ENCODE data around the gene MRPL55.

MRPL55 gene

DNA sequence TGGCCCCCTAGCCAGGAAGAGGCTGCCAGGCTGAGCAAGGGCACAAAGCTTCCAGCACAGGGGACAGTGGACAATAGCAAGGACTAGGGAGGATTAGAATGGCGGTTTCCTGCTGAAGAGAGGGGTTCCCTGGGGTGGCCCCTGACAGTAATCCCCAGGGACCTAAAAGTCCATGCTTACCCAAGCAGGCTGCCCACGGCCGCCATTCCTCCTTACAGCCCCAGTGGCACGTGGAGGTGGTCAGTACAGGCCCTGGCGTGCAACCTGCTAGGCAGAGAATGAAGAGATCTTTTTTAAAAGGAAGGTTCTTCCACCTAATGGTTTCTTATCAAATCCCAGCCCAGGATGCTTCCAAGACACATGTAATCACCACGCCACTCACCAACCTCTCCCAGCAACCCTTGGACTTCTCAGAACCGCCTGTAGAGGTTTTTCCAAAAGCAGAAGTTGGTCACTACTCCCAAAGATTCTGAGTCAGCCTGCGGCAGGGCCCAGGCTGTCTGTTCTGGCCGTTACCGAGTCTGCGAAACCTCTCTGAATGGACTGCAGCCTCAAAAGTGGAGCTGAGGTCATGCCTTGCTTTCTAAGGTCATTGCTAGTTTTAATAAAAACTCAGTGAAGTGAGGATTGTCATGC lies 926 bp downstream of the MRPL55 start:
- Histone ChIP-seq H3K36me3 (ENCODE audit: control insufficient read depth, insufficient read depth, low read length) (peaks cover 12% of the 10 kb centered on the region), H3K4me1 (ENCODE audit: control insufficient read depth, insufficient read depth, low read length) (no peaks in the 10 kb centered on the region), H3K27ac (ENCODE audit: low read length) (no peak overlapping the region), H3K27me3 (ENCODE audit: control insufficient read depth, insufficient read depth, low read length) (no peaks in the 10 kb centered on the region), H3K9me3 (ENCODE audit: control insufficient read depth, insufficient read depth, low read length) (no peaks in the 10 kb centered on the region), H3K4me3 (ENCODE audit: low read length) (peak overlapping the region; percentile 48; the same call in 1 of the 2 replicates)
- WGBS (ENCODE audit: insufficient coverage, insufficient read length), result no CpG with 5 or more reads among the region's 11 CpGs
- no peak for DNase-seq (ENCODE audit: low read depth, low spot score)

DNA sequence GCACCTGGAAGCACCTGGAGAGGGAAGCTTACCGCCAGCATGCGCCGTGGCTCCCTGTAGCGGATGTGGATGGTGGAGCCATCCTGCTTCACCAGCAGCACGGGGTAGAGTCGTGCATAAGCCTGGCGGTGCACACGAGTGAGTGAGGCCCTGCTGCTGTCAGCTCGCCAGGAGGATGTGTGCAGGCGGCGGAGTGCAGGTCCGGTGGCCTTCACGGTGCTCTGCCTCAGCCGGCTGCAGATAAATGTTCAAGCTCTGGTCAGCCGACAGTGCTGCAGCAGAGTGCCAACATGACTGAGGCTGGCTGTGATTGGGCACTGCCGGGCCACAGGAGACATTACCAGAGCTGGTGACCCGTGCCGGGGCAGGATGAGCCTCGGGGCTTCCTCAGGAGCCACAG lies 1.5 kb downstream of the MRPL55 start:
- Histone ChIP-seq H3K27me3 (ENCODE audit: control insufficient read depth, insufficient read depth, low read length) (no peaks in the 10 kb centered on the region), H3K27ac (ENCODE audit: low read length) (no peak overlapping the region), H3K9me3 (ENCODE audit: control insufficient read depth, insufficient read depth, low read length) (no peaks in the 10 kb centered on the region), H3K36me3 (ENCODE audit: control insufficient read depth, insufficient read depth, low read length) (peaks cover 12% of the 10 kb centered on the region), H3K4me3 (ENCODE audit: low read length) (no peak overlapping the region), H3K4me1 (ENCODE audit: control insufficient read depth, insufficient read depth, low read length) (no peaks in the 10 kb centered on the region)
- no peak for DNase-seq (ENCODE audit: low read depth, low spot score)
- WGBS (ENCODE audit: insufficient coverage, insufficient read length), result no CpG with 5 or more reads among the region's 19 CpGs

DNA sequence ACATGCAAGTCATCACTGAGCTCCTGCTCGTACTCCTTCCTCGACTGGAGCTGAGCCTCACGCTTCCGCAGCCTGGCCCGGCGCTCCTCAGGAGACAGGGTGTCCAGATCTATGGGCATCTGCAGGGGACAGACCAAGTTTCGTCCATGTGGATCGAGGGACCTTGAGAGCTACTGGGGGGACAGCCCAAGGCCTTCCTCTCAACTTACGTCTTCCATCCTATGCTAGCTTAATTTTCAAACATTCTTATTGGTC lies 2.4 kb downstream of the MRPL55 start:
- Histone ChIP-seq H3K36me3 (ENCODE audit: control insufficient read depth, insufficient read depth, low read length) (peaks cover 12% of the 10 kb centered on the region), H3K9me3 (ENCODE audit: control insufficient read depth, insufficient read depth, low read length) (no peaks in the 10 kb centered on the region), H3K4me3 (ENCODE audit: low read length) (no peak overlapping the region), H3K27me3 (ENCODE audit: control insufficient read depth, insufficient read depth, low read length) (no peaks in the 10 kb centered on the region), H3K27ac (ENCODE audit: low read length) (no peak overlapping the region), H3K4me1 (ENCODE audit: control insufficient read depth, insufficient read depth, low read length) (no peaks in the 10 kb centered on the region)
- WGBS (ENCODE audit: insufficient coverage, insufficient read length), result no CpG with 5 or more reads among the region's 9 CpGs
- no peak for DNase-seq (ENCODE audit: low read depth, low spot score)

DNA sequence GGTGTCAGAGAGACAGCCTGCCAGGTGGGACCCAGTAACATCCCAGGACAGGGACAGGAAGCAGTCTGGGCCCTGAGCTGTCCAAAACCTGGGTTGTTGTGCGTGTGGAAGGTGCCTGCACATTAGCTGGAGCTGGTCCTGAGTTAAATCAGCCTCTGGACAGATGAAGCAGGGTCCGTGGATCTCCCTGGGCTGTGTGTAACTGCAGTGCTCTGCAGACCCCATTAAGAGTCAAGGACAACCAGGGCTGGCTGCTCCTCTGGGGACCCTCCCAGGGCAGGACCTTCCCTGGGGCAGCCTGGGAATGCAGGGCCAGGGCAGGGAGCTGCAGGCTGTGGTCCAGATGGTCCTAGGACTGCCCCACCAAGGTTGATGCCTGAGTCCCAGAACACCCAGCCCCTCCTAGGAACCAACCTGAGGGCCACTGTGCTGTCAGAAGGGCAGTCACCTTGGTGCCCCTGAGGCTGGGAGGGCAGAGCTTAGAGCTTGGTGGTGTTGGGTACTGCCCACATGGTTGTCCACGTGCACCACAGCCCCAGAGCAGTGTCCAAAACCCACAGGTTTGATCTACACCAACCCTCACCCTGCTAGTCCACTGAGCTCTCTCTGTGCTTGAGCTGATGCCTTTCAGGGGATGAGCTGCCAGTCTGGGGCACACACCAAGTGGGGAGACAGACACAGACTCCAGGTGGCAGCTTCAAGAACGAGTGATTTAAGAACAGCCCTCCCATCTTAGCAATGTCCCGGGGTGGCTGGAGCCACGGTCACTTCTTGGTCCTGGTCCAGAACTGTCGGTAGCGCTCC lies 2.9 kb downstream of the MRPL55 start:
- no peak overlapping the region for H3K27ac ChIP-seq (ENCODE audit: low read length)
- no peaks in the 10 kb centered on the region for H3K4me1 ChIP-seq (ENCODE audit: control insufficient read depth, insufficient read depth, low read length)
- no peaks in the 10 kb centered on the region for H3K27me3 ChIP-seq (ENCODE audit: control insufficient read depth, insufficient read depth, low read length)
- no CpG with 5 or more reads among the region's 8 CpGs for WGBS (ENCODE audit: insufficient coverage, insufficient read length)
- H3K9me3 ChIP-seq (ENCODE audit: control insufficient read depth, insufficient read depth, low read length), result no peaks in the 10 kb centered on the region
- peaks cover 12% of the 10 kb centered on the region for H3K36me3 ChIP-seq (ENCODE audit: control insufficient read depth, insufficient read depth, low read length)
- H3K4me3 ChIP-seq (ENCODE audit: low read length), result no peak overlapping the region
- DNase-seq (ENCODE audit: low read depth, low spot score), result no peak

DNA sequence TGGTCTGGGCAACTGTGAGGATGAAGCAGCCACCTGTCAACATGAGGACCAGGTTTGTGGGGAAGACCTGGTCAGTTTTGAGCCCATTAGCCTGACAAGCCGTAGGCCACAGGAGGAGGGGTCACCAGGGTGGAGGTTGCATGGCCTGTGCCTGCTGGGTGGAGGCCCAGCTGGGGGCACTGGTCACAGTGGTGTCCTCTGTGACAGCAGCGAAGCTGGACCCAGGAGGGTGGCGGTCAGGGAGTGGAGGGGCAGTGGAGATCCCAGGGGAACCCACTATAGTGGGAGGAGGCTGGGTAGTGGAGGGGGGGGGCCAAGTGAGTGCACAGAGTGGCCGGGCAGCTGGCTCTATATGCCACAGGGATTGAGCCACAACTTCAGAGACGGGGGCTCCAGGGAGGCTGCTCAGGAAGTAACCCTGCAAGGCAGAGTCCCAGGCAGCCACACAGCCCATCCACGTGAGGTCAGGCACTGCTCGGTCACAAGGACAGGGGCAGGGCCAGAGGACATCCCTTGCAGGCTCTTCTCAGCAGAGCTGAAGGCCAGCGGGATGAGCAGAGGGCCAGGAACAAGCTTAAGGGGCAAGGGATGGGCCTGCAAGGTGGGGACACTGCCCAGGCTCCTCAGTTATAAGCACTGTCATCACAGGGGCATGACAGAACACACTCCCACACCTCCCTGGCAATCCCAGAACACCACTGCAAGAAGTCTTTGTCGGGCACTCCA lies 3.7 kb downstream of the MRPL55 start:
- peaks cover 17% of the 10 kb centered on the region for H3K36me3 ChIP-seq (ENCODE audit: control insufficient read depth, insufficient read depth, low read length)
- DNase-seq (ENCODE audit: low read depth, low spot score), result no peak
- H3K27ac ChIP-seq (ENCODE audit: low read length), result no peak overlapping the region
- no peak overlapping the region for H3K4me3 ChIP-seq (ENCODE audit: low read length)
- WGBS (ENCODE audit: insufficient coverage, insufficient read length), result no CpG with 5 or more reads among the region's 9 CpGs
- H3K27me3 ChIP-seq (ENCODE audit: control insufficient read depth, insufficient read depth, low read length), result no peaks in the 10 kb centered on the region
- no peaks in the 10 kb centered on the region for H3K9me3 ChIP-seq (ENCODE audit: control insufficient read depth, insufficient read depth, low read length)
- H3K4me1 ChIP-seq (ENCODE audit: control insufficient read depth, insufficient read depth, low read length), result no peaks in the 10 kb centered on the region

DNA sequence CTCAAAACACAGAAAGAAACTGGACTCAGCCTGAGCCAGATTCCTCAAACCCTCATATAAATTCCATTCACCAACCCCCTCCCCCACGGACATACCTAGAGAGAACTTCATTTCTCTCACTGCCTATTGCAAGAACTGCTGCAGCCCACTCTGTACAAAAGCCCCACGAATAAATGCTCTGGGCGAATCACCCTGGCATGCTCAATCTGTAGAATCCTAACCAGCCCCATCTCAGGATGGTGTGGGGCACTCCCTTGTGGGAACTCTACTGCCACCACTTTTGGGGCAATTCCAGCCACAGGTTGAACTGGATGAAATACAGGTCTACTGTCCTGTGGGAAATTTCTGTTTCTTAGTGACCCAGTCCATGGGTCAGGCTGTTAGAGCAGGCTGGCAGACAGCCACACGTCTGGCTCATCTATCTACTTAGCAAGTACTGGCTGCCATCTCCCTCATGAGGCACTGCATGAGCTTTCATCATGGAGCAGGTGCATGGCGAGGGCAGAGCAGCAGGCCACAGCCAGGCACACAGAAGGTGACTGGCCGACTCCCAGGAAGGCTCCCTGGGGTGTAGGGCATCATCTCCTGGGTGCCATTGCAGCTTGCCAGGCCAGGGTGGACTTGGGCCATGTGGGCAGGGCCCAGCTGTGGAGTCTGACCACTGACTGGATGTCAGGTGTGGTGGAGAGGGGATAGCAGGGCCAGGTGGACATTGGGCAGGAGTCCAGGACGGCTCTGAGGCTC lies 4.4 kb downstream of the MRPL55 start:
- no peak overlapping the region for H3K4me3 ChIP-seq (ENCODE audit: low read length)
- no peaks in the 10 kb centered on the region for H3K9me3 ChIP-seq (ENCODE audit: control insufficient read depth, insufficient read depth, low read length)
- no CpG with 5 or more reads among the region's 7 CpGs for WGBS (ENCODE audit: insufficient coverage, insufficient read length)
- no peak for DNase-seq (ENCODE audit: low read depth, low spot score)
- peaks cover 20% of the 10 kb centered on the region for H3K36me3 ChIP-seq (ENCODE audit: control insufficient read depth, insufficient read depth, low read length)
- no peaks in the 10 kb centered on the region for H3K4me1 ChIP-seq (ENCODE audit: control insufficient read depth, insufficient read depth, low read length)
- no peak overlapping the region for H3K27ac ChIP-seq (ENCODE audit: low read length)
- H3K27me3 ChIP-seq (ENCODE audit: control insufficient read depth, insufficient read depth, low read length), result no peaks in the 10 kb centered on the region

DNA sequence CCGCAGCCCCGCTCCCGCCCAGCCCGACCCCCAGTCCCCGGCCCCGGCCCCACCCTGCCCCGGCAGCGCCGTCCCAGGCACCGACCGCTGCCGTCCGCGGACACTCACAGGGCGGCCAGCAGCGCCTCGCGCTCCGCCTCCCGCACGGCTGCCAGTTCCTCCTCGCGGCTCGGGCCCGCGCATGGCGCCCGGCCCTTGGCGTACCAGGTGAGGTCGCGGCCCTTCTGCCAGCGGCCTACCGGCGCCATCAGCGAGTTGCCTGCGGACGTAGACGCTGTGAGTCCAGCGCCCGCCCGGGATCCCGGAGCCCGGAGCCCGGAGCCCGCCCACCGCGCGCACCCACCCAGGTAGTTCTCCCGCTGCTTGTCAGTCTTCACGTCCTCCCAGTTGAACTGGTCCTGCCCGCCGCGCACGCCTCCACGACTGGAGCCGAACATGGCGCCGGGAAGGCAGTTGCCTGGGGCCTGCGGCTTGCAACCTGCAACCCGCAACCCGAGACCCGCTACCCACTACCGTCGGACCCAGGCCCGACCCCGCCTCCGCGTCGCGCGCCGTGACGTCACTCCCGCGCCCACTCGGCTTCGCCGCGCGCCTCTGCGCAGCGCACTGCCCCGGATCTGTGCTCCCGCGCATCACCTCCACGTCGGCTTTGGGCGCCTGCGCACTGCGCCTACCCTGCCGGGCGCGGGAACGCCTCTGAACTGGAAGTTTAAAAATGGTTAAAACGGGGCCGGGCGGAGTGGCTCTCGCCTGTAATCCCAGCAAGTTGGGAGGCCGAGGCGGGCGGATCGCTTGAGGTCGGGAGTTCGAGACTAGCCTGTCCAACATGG lies 6.1 kb downstream of the MRPL55 start, which contains the start of gene C1orf35:
Gene C1orf35 (minus strand): TSS at position 535 of the 830 bp plus-strand sequence. CDS start 98 bp downstream, at position 437.
- H3K4me1 ChIP-seq (ENCODE audit: control insufficient read depth, insufficient read depth, low read length), result no peaks in the 10 kb centered on the region
- peak; percentile 90 for DNase-seq (ENCODE audit: low read depth, low spot score)
- H3K27ac ChIP-seq (ENCODE audit: low read length), result no peak within 1 kb of the TSS
- no peaks in the 10 kb centered on the region for H3K9me3 ChIP-seq (ENCODE audit: control insufficient read depth, insufficient read depth, low read length)
- H3K36me3 ChIP-seq (ENCODE audit: control insufficient read depth, insufficient read depth, low read length), result peaks cover 32% of the 10 kb centered on the region
- no peaks in the 10 kb centered on the region for H3K27me3 ChIP-seq (ENCODE audit: control insufficient read depth, insufficient read depth, low read length)
- H3K4me3 ChIP-seq (ENCODE audit: low read length), result peak within 1 kb of the TSS; percentile 98
- WGBS (ENCODE audit: insufficient coverage, insufficient read length), result no CpG with 5 or more reads among the region's 104 CpGs

DNA sequence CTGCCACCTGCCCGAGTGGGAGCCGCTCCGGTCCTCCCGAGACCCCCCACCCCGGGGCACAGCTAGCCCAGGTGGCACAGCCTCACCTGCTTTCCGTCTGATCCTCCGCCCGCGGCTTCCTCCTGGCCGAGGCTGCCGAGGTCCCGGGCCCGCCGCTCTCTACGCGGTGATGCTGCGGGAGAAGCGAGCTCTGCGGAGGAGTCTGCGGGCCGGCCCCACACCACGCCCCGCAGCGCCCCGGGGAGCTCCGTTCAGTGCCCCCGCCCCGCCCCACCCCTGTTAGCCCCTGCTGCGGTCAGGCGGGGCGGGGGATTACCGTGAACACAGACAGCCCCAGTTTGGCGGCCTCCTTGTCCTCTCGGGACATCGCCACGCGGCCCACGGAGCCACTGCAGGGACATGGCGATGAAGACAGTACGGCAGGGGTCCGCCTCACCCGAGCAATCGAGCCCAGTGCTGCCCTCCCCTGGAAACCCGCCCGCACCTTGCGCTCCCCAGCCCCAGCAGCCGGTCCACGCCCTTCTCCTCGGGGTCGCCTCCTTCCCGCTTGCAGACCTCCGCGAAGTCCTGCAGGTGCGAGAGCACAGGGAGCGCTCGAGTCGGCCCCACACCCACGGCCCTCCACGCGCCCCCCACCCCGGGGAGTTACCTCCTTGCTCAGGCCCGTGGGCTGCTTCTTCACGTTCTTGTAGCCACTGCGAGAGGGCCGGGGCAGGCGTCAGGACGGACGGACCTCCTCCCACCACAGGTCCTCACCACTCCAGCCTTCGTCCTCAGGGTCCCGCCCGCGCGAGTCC lies 6.9 kb downstream of the MRPL55 start:
- H3K27ac ChIP-seq (ENCODE audit: low read length), result no peak overlapping the region
- DNase-seq (ENCODE audit: low read depth, low spot score), result no peak
- H3K4me1 ChIP-seq (ENCODE audit: control insufficient read depth, insufficient read depth, low read length), result no peaks in the 10 kb centered on the region
- WGBS (ENCODE audit: insufficient coverage, insufficient read length), result no CpG with 5 or more reads among the region's 73 CpGs
- H3K9me3 ChIP-seq (ENCODE audit: control insufficient read depth, insufficient read depth, low read length), result no peaks in the 10 kb centered on the region
- no peaks in the 10 kb centered on the region for H3K27me3 ChIP-seq (ENCODE audit: control insufficient read depth, insufficient read depth, low read length)
- peaks cover 35% of the 10 kb centered on the region for H3K36me3 ChIP-seq (ENCODE audit: control insufficient read depth, insufficient read depth, low read length)
- peak overlapping the region; percentile 98 for H3K4me3 ChIP-seq (ENCODE audit: low read length)

DNA sequence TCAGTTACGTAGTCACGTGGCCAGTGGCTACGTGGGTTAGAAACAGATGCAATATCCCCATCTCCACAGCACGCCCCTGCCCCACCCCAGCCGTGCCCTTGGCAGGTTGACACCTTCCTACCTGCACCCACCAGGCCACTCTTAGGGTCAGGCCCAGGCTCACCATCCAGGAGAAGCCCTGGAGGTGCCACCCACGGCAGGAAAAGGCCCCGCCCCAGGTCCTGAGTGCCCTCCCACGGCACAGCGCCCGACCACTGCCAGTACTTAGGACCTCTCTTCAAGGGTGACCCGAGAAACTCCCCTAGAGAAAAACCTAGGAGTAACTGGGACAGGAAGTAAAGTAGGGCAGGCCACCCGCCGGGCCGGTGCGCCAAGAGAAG lies 7.5 kb downstream of the MRPL55 start:
- Histone ChIP-seq H3K27ac (ENCODE audit: low read length) (no peak overlapping the region), H3K36me3 (ENCODE audit: control insufficient read depth, insufficient read depth, low read length) (peaks cover 34% of the 10 kb centered on the region), H3K4me1 (ENCODE audit: control insufficient read depth, insufficient read depth, low read length) (no peaks in the 10 kb centered on the region), H3K9me3 (ENCODE audit: control insufficient read depth, insufficient read depth, low read length) (no peaks in the 10 kb centered on the region), H3K4me3 (ENCODE audit: low read length) (peak overlapping the region; percentile 98; the same call in 1 of the 2 replicates), H3K27me3 (ENCODE audit: control insufficient read depth, insufficient read depth, low read length) (no peaks in the 10 kb centered on the region)
- no CpG with 5 or more reads among the region's 15 CpGs for WGBS (ENCODE audit: insufficient coverage, insufficient read length)
- no peak for DNase-seq (ENCODE audit: low read depth, low spot score)
